Uterus (tissue), 4 donors: ENCODE data around the gene CDCA5. TPM values are rescaled to one million over a fixed set of nuclear protein-coding genes. Genes with fewer than 3 reads are reported as not detected.
A peak's percentile ranks its signal among the peaks of the same experiment; 100 is the strongest.

Source experiments
- DNase-seq, 2 donors: peaks; one replicate each; pipeline ENCODE4 v3.0.0-alpha.2; 2019 to 2020
- H3K27ac ChIP-seq, 2 donors: fragments of 200-600 bp; sonication (generic); 1 replicate in 1 of 2; 2 replicates in 1 of 2; pipeline ENCODE4 v1.5.1; 2016 to 2018
- H3K27me3 ChIP-seq, 2 donors: fragments of 200-600 bp; sonication (generic); one replicate each; pipeline ENCODE4 v1.5.1; 2018 to 2019; ENCODE audit warnings: control low read depth in 1 of 2
- H3K36me3 ChIP-seq, 2 donors: fragments of 200-600 bp; sonication (generic); one replicate each; pipeline ENCODE4 v1.5.1; 2019; ENCODE audit warnings: control low read depth in 1 of 2
- H3K4me1 ChIP-seq, 2 donors: fragments of 200-600 bp; sonication (generic); one replicate each; pipeline ENCODE4 v1.5.1; 2018 to 2019; ENCODE audit warnings: control low read depth in 1 of 2
- H3K4me3 ChIP-seq, 2 donors: fragments of 200-600 bp; sonication (generic); 1 replicate in 1 of 2; 2 replicates in 1 of 2; pipeline ENCODE4 v1.5.1; 2018 to 2019; ENCODE audit warnings: mild to moderate bottlenecking in 1 of 2
- H3K9me3 ChIP-seq, 2 donors: fragments of 200-600 bp; sonication (generic); one replicate each; pipeline ENCODE4 v1.5.1; 2019; ENCODE audit warnings: control low read depth in 1 of 2
- CTCF ChIP-seq, 4 experiments: fragments of 200-600 bp in 2 of 4; fragments of 450-650 bp in 2 of 4; sonication (generic) in 2 of 4; IDR thresholded peaks; one replicate each; pipeline ENCODE4 v1.5.1; 2016 to 2019; ENCODE audit warnings: antibody characterized with exemption in 4 of 4, mild to moderate bottlenecking in 2 of 4, moderate library complexity in 1 of 4
- POLR2A ChIP-seq, 2 donors: fragments of 450-650 bp; IDR thresholded peaks; one replicate each; pipeline ENCODE4 v1.6.1; 2016; ENCODE audit warnings: antibody characterized with exemption in 2 of 2, mild to moderate bottlenecking in 1 of 2, moderate library complexity in 1 of 2
- intact Hi-C: fragments of 100-400 bp; cut with DNase I; formaldehyde crosslinking; loops from one replicate; pipeline ENCODE4 v1.15.1; 2023; ENCODE audit warnings: low total_unique reads
- total RNA-seq, 4 donors: library from RNA; depleted of rRNA in 3 of 4; stranded (reverse); fragments of >200 nt in 3 of 4; gene quantifications; one replicate each; pipeline versions ENCODE4 v1.1.0 to v1.2.4, GENCODE V29; 2014 to 2023
- donor health status: DM: yes; HTN: yes; CAD: no.

CDCA5 gene
- total RNA-seq, 4 donors from 2014 or later: 0.30 to 7.1 (median 0.77) TPM; not detected in 1

DNA sequence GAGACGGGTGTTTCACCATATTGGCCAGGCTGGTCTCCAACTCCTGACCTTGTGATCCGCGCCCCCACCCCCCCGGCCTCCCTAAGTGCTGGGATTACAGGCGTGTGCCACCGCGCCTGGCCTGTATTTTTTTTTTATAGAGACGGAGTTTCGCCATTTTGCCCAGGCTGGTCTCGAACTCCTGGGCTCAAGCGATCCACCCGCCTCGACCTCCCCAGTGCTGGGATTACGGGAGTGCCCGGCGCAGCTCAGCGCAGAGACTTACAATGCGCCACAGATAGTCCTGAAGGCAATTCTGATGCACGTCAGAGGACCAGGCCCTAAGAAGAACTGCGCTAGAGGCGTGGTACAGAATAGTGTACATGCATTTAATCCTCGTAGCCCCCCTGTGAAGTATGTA is 11.6 kb upstream of the CDCA5 start:
- peaks cover 0 to 6% of the 10 kb centered on the region in 2 donors for H3K4me1 ChIP-seq
- H3K36me3 ChIP-seq: no peaks in the 10 kb centered on the region
- DNase-seq: peak in 1 of 2 donors; percentile 30
- intact Hi-C loops: no loop called here
- H3K27ac ChIP-seq: peak overlapping the region; percentile 85 to 91
- no peaks in the 10 kb centered on the region for H3K9me3 ChIP-seq
- H3K27me3 ChIP-seq: no peaks in the 10 kb centered on the region
- no peak for TF ChIP-seq CTCF (IDR thresholded peaks at IDR 0.05)
- H3K4me3 ChIP-seq: no peak overlapping the region

- Histone ChIP-seq H3K36me3 (no peaks in the 10 kb centered on the region), H3K9me3 (no peaks in the 10 kb centered on the region), H3K4me3 (no peak overlapping the region), H3K27ac (no peak overlapping the region), H3K4me1 (no peaks in the 10 kb centered on the region), H3K27me3 (no peaks in the 10 kb centered on the region)
- TF ChIP-seq CTCF (IDR thresholded peaks at IDR 0.05): no peak
- no peak for TF ChIP-seq POLR2A (IDR thresholded peaks at IDR 0.05)
- DNase-seq: no peak
- intact Hi-C loops: no loop called here
Measured at GRCh38 chr11:65090628-65091027, 6.8 kb upstream of the CDCA5 start.

DNA sequence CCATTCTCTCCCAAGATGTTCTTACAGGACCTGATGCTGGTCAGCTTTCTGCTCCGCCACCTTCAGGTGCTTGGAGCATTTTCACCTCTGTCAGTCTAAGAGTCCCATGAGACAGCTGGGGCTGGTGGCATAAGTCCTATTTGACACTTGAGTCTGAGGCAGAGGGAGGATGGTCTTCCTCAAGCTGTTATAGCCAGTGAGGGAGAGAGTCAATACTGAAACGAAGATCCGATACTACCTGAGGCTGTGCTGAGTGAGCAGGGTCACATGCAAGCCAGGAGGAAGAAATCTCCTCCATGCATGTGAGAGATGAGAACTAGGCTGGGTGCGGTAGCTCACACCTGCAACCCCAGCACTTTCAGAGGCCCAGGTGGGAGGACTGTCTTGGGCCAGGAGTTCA is 5.8 kb upstream of the CDCA5 start:
- Histone ChIP-seq H3K27me3 (no peaks in the 10 kb centered on the region), H3K4me1 (peaks cover 0 to 4% of the 10 kb centered on the region in 2 donors), H3K9me3 (no peaks in the 10 kb centered on the region), H3K36me3 (no peaks in the 10 kb centered on the region), H3K4me3 (no peak overlapping the region), H3K27ac (no peak overlapping the region)
- no peak for DNase-seq
- TF ChIP-seq CTCF (IDR thresholded peaks at IDR 0.05): no peak
- TF ChIP-seq POLR2A (IDR thresholded peaks at IDR 0.05): no peak
- intact Hi-C loops: no loop called here

GRCh38 chr11:65087827-65088226 is 4.0 kb upstream of the CDCA5 start:
- H3K36me3 ChIP-seq: no peaks in the 10 kb centered on the region

GRCh38 chr11:65087216-65087615 is 3.4 kb upstream of the CDCA5 start:
- intact Hi-C loops: no loop called here
- DNase-seq: no peak

More at GRCh38 chr11:65087827-65088226, 4.0 kb upstream of the CDCA5 start:
- Histone ChIP-seq H3K4me3 (no peak overlapping the region), H3K9me3 (no peaks in the 10 kb centered on the region), H3K27ac (no peak overlapping the region), H3K27me3 (no peaks in the 10 kb centered on the region), H3K4me1 (peaks cover 0 to 6% of the 10 kb centered on the region in 2 donors)
- DNase-seq: no peak
- TF ChIP-seq CTCF (IDR thresholded peaks at IDR 0.05) (no peak), POLR2A (IDR thresholded peaks at IDR 0.05) (no peak)
- intact Hi-C loops: no loop called here

More at GRCh38 chr11:65087216-65087615, 3.4 kb upstream of the CDCA5 start:
- TF ChIP-seq POLR2A (IDR thresholded peaks at IDR 0.05) (no peak), CTCF (IDR thresholded peaks at IDR 0.05) (no peak)
- Histone ChIP-seq H3K27ac (no peak overlapping the region), H3K27me3 (no peaks in the 10 kb centered on the region), H3K4me1 (peaks cover 0 to 6% of the 10 kb centered on the region in 2 donors), H3K4me3 (no peak overlapping the region), H3K36me3 (no peaks in the 10 kb centered on the region), H3K9me3 (no peaks in the 10 kb centered on the region)
